Activated T-cell treated with anti-CD3 and anti-CD28 coated beads, Interleukin-2, amount 50 U/mL, for 1 hour (primary cell): ENCODE measurements around the gene TMEM181.
"Not testable (repeated sequence)": the region's sequence is repeated elsewhere in the genome, so short reads cannot be mapped to it uniquely, and the experiment has no call there.

Experiments used
- DNase-seq: peaks from one replicate; pipeline ENCODE4 v3.0.0-alpha.2; 2020

TMEM181 gene

GRCh38 chr6:158538741-158539140, 21.1 kb upstream of the TMEM181 start:
- no peak for DNase-seq

GRCh38 chr6:158539413-158539812, 20.5 kb upstream of the TMEM181 start:
- no peak for DNase-seq

- no peak for DNase-seq
Observed at GRCh38 chr6:158539881-158540280, 20.0 kb upstream of the TMEM181 start.

- DNase-seq = no peak
Observed at GRCh38 chr6:158543606-158544185, 16.2 kb upstream of the TMEM181 start.

GRCh38 chr6:158544428-158544827, 15.5 kb upstream of the TMEM181 start:
- DNase-seq = no peak

- DNase-seq = no peak
Observed at GRCh38 chr6:158545043-158545966, 14.6 kb upstream of the TMEM181 start.

- DNase-seq = no peak
Observed at GRCh38 chr6:158548418-158549161, 11.3 kb upstream of the TMEM181 start.

- DNase-seq = no peak
Observed at GRCh38 chr6:158552055-158552795, 7.7 kb upstream of the TMEM181 start.

- DNase-seq = no peak
Observed at GRCh38 chr6:158552796-158553138, 7.1 kb upstream of the TMEM181 start.

GRCh38 chr6:158554611-158555361, 5.1 kb upstream of the TMEM181 start:
- no peak for DNase-seq

- DNase-seq = no peak
Observed at GRCh38 chr6:158556113-158556512, 3.8 kb upstream of the TMEM181 start.

GRCh38 chr6:158557110-158557509, 2.8 kb upstream of the TMEM181 start:
- DNase-seq = not testable (repeated sequence)

GRCh38 chr6:158557927-158558326, 2.0 kb upstream of the TMEM181 start:
- no peak for DNase-seq

GRCh38 chr6:158558415-158559306, 1.2 kb upstream of the TMEM181 start:
- no peak for DNase-seq

- no peak for DNase-seq
Observed at GRCh38 chr6:158559338-158559894, 475 bp upstream of the TMEM181 start.

- peak; percentile 34 for DNase-seq
Observed at GRCh38 chr6:158560836-158561320, 987 bp downstream of the TMEM181 start.

GRCh38 chr6:158561321-158561884, 1.5 kb downstream of the TMEM181 start:
- no peak for DNase-seq

GRCh38 chr6:158561938-158562337, 2.0 kb downstream of the TMEM181 start:
- DNase-seq = no peak

GRCh38 chr6:158564243-158565121, 4.6 kb downstream of the TMEM181 start:
- DNase-seq = peak; percentile 32
